ENCODE results near the gene SMIM20.
"Not testable (repeated sequence)": the region's sequence is repeated elsewhere in the genome, so short reads cannot be mapped to it uniquely, and the experiment has no call there.

DNA sequence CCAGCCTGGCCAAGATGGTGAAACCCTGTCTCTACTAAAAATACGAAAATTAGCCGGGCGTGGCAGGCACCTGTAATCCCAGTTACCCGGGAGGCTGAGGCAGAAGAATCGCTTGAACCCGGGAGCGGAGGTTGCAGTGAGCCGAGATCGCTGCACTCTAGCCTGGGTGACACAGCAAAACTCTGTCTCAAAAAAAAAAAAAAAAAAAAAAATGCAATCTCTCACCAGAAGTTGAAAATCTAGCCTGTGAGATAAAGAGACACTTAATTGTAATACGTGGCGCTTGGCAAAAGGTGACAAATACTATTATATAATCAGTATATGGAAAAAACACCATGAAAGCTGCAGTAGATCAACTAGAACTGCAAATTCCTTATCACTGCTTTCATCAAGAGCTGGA lies 7.9 kb upstream of the SMIM20 start:
- not testable (repeated sequence) for TF ChIP-seq POLR2A (IDR thresholded peaks at IDR 0.05)
- TF ChIP-seq, protein P1, sequence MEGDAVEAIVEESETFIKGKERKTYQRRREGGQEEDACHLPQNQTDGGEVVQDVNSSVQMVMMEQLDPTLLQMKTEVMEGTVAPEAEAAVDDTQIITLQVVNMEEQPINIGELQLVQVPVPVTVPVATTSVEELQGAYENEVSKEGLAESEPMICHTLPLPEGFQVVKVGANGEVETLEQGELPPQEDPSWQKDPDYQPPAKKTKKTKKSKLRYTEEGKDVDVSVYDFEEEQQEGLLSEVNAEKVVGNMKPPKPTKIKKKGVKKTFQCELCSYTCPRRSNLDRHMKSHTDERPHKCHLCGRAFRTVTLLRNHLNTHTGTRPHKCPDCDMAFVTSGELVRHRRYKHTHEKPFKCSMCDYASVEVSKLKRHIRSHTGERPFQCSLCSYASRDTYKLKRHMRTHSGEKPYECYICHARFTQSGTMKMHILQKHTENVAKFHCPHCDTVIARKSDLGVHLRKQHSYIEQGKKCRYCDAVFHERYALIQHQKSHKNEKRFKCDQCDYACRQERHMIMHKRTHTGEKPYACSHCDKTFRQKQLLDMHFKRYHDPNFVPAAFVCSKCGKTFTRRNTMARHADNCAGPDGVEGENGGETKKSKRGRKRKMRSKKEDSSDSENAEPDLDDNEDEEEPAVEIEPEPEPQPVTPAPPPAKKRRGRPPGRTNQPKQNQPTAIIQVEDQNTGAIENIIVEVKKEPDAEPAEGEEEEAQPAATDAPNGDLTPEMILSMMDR (IDR thresholded peaks at IDR 0.05), result not testable (repeated sequence)

Data from gastroesophageal sphincter (tissue), 3 donors.